ENCODE measurements around the gene AGO3. TPM values are rescaled to one million over a fixed set of nuclear protein-coding genes. Genes with fewer than 3 reads are reported as not detected.

AGO3 gene
- total RNA-seq (2014; rRNA removed; shearing (Covaris generic)) = 27.8 and 28.9 TPM in 2 replicates

GRCh38 chr1:35930593-35931445 lies at the start of gene AGO3:
Gene AGO3, plus strand, starts transcription at chr1:35931105. Its CDS starts 322 bp downstream, at chr1:35931427.

GRCh38 chr1:35882945-35883634 lies 47.8 kb upstream of the AGO3 start, which contains the start of gene AGO1:
Gene AGO1, plus strand, starts transcription at chr1:35883209. Its CDS starts 213 bp downstream, at chr1:35883422.

GRCh38 chr1:36083635-36084496 lies 153.0 kb downstream of the AGO3 start, which contains the start of gene TEKT2:
Gene TEKT2, plus strand, starts transcription at chr1:36084094. Its CDS starts 828 bp downstream, at chr1:36084922.

GRCh38 chr1:36088577-36089392 lies 157.9 kb downstream of the AGO3 start, which contains the start of gene ADPRS:
Gene ADPRS, plus strand, starts transcription at chr1:36088892. Its CDS starts 13 bp downstream, at chr1:36088905.

Other genes with a start within 250 kb of the AGO3 start
- 18.0 and 18.1 TPM in 2 replicates for gene C1orf216, start 212.2 kb upstream of the AGO3 start, total RNA-seq (2014; rRNA removed; shearing (Covaris generic))
- gene CLSPN, start 161.1 kb upstream of the AGO3 start, total RNA-seq (2014; rRNA removed; shearing (Covaris generic)) = 24.1 and 26.5 TPM in 2 replicates
- 3.4 and 4.5 TPM in 2 replicates for gene AGO4, start 123.1 kb upstream of the AGO3 start, total RNA-seq (2014; rRNA removed; shearing (Covaris generic))
- 33.5 and 37.9 TPM in 2 replicates for gene AGO1, start 47.9 kb upstream of the AGO3 start, total RNA-seq (2014; rRNA removed; shearing (Covaris generic))
- gene TEKT2, start 153.0 kb downstream of the AGO3 start, total RNA-seq (2014; rRNA removed; shearing (Covaris generic)) = 0.45 TPM in 1 of 2 replicates, not detected in the other
- gene ADPRS, start 157.8 kb downstream of the AGO3 start, total RNA-seq (2014; rRNA removed; shearing (Covaris generic)) = 53.1 and 61.6 TPM in 2 replicates
- gene COL8A2, start 194.1 kb downstream of the AGO3 start, total RNA-seq (2014; rRNA removed; shearing (Covaris generic)) = 1.1 and 1.3 TPM in 2 replicates
- 62.4 and 72.7 TPM in 2 replicates for gene TRAPPC3, start 218.4 kb downstream of the AGO3 start, total RNA-seq (2014; rRNA removed; shearing (Covaris generic))
- 131 and 142 TPM in 2 replicates for gene MAP7D1, start 225.1 kb downstream of the AGO3 start, total RNA-seq (2014; rRNA removed; shearing (Covaris generic))